ENCODE measurements around the gene EPHB1.

The EPHB1 gene

DNA sequence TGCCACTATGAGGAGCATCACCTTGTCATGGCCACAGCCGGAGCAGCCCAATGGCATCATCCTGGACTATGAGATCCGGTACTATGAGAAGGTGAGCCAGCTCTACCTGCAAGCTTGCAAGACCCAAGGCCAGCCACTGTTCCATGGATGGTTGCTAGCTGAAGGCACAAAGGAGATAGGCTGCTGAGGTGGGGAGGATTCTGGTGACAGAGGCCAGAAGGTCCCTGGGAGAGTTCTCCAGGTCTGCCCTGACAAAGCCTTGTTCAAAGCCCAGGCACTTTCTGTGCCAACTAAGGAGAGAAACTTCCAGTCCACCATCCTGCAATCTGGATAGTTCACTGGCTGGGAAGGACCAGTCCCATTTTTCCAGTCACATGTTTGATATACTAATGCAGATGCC, 359.1 kb downstream of the EPHB1 start:
- Histone ChIP-seq H3K27ac (replicated peaks) (no peak overlapping the region), H3K27me3 (ENCODE audit: insufficient read depth, poor library complexity, severe bottlenecking) (peaks cover 2% of the 10 kb centered on the region), H3K4me3 (replicated peaks; ENCODE audit: insufficient read depth, low read length) (no peak overlapping the region)
- DNase-seq (ENCODE audit: low read depth in 1 of 2, low spot score in 1 of 2) = no peak
- no peak for TF ChIP-seq GABPA (IDR thresholded peaks at IDR 0.05; ENCODE audit: low read depth)
- no peak for TF ChIP-seq POLR2AphosphoS5 (IDR thresholded peaks at IDR 0.05; ENCODE audit: low read depth)
- TF ChIP-seq SPI1 (IDR thresholded peaks at IDR 0.05; ENCODE audit: borderline replicate concordance, low read depth) = no peak

GRCh38 chr3:135155228-135155627, 360.2 kb downstream of the EPHB1 start:
- H3K4me3 ChIP-seq (replicated peaks; ENCODE audit: insufficient read depth, low read length) = no peak overlapping the region
- TF ChIP-seq GABPA (IDR thresholded peaks at IDR 0.05; ENCODE audit: low read depth) = no peak
- TF ChIP-seq CTCF (IDR thresholded peaks at IDR 0.05; ENCODE audit: insufficient read depth, low read length) = no peak
- TF ChIP-seq POLR2AphosphoS5 (IDR thresholded peaks at IDR 0.05; ENCODE audit: low read depth) = no peak
- TF ChIP-seq SPI1 (IDR thresholded peaks at IDR 0.05; ENCODE audit: borderline replicate concordance, low read depth) = no peak
- TF ChIP-seq, protein P1, sequence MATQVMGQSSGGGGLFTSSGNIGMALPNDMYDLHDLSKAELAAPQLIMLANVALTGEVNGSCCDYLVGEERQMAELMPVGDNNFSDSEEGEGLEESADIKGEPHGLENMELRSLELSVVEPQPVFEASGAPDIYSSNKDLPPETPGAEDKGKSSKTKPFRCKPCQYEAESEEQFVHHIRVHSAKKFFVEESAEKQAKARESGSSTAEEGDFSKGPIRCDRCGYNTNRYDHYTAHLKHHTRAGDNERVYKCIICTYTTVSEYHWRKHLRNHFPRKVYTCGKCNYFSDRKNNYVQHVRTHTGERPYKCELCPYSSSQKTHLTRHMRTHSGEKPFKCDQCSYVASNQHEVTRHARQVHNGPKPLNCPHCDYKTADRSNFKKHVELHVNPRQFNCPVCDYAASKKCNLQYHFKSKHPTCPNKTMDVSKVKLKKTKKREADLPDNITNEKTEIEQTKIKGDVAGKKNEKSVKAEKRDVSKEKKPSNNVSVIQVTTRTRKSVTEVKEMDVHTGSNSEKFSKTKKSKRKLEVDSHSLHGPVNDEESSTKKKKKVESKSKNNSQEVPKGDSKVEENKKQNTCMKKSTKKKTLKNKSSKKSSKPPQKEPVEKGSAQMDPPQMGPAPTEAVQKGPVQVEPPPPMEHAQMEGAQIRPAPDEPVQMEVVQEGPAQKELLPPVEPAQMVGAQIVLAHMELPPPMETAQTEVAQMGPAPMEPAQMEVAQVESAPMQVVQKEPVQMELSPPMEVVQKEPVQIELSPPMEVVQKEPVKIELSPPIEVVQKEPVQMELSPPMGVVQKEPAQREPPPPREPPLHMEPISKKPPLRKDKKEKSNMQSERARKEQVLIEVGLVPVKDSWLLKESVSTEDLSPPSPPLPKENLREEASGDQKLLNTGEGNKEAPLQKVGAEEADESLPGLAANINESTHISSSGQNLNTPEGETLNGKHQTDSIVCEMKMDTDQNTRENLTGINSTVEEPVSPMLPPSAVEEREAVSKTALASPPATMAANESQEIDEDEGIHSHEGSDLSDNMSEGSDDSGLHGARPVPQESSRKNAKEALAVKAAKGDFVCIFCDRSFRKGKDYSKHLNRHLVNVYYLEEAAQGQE (IDR thresholded peaks at IDR 0.05; ENCODE audit: insufficient replicate concordance, low read depth) = no peak
- peak; percentile 2 to 29 for DNase-seq (ENCODE audit: low read depth in 1 of 2, low spot score in 1 of 2)
- H3K27ac ChIP-seq (replicated peaks) = no peak overlapping the region
- H3K27me3 ChIP-seq (ENCODE audit: insufficient read depth, poor library complexity, severe bottlenecking) = peaks cover 2% of the 10 kb centered on the region

GRCh38 chr3:135155791-135156190, 360.7 kb downstream of the EPHB1 start:
- TF ChIP-seq GABPA (IDR thresholded peaks at IDR 0.05; ENCODE audit: low read depth) (no peak), SPI1 (IDR thresholded peaks at IDR 0.05; ENCODE audit: borderline replicate concordance, low read depth) (no peak), POLR2AphosphoS5 (IDR thresholded peaks at IDR 0.05; ENCODE audit: low read depth) (no peak), CTCF (IDR thresholded peaks at IDR 0.05; ENCODE audit: insufficient read depth, low read length) (no peak)
- TF ChIP-seq, protein P1 (IDR thresholded peaks at IDR 0.05; ENCODE audit: insufficient replicate concordance, low read depth) = no peak
- peaks cover 2% of the 10 kb centered on the region for H3K27me3 ChIP-seq (ENCODE audit: insufficient read depth, poor library complexity, severe bottlenecking)

DNA sequence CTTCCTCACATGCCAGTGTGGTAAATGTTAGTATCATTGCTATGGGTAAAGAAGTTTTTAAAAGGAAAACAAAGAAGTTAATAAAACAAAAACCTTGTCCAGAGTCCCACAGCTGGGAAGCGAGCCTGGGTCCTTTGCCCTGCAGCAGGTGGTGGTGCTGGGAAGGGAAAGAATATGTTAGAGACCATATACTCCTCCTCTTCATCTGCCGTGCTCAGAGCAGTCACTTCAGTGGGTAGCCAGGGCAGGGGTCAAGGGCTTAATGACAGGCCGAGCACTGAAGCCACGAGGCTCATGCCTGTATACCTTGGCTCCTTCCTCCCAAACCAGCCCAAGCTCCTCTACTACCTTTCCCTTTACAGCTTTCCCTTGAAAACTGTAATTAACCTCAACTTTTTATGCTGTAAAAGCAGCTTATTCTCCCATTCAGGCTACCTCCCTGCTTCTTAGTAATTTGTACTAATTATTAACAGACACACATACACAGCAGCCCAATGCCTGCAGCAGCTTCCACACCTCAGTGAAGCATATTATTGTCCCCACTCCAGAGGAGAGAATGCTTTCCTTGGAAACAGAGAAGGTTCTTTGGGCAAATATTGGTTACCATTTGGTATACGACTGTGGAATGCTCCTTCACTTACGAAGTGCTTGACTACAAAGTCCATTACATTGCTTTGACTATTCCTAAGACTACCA, 362.1 kb downstream of the EPHB1 start:
- TF ChIP-seq GABPA (IDR thresholded peaks at IDR 0.05; ENCODE audit: low read depth) (no peak), CTCF (IDR thresholded peaks at IDR 0.05; ENCODE audit: insufficient read depth, low read length) (no peak), POLR2AphosphoS5 (IDR thresholded peaks at IDR 0.05; ENCODE audit: low read depth) (no peak)
- TF ChIP-seq, protein P1 (IDR thresholded peaks at IDR 0.05; ENCODE audit: insufficient replicate concordance, low read depth) = no peak
- H3K27me3 ChIP-seq (ENCODE audit: insufficient read depth, poor library complexity, severe bottlenecking) = peaks cover 2% of the 10 kb centered on the region
- no peak for DNase-seq (ENCODE audit: low read depth in 1 of 2, low spot score in 1 of 2)
- H3K4me3 ChIP-seq (replicated peaks; ENCODE audit: insufficient read depth, low read length) = no peak overlapping the region
- no peak overlapping the region for H3K27ac ChIP-seq (replicated peaks)

More at GRCh38 chr3:135155791-135156190, 360.7 kb downstream of the EPHB1 start:
- Histone ChIP-seq H3K4me3 (replicated peaks; ENCODE audit: insufficient read depth, low read length) (no peak overlapping the region), H3K27ac (replicated peaks) (no peak overlapping the region)
- DNase-seq (ENCODE audit: low read depth in 1 of 2, low spot score in 1 of 2) = no peak
